Ammon's horn (tissue), 1 donor: ENCODE results near the gene FAM168A.
"Not testable (repeated sequence)": the region's sequence is repeated elsewhere in the genome, so short reads cannot be mapped to it uniquely, and the experiment has no call there.

Experiments
- DNase-seq: peaks from one replicate; pipeline ENCODE4 v3.0.0-alpha.2; 2016; ENCODE audit warnings: low spot score

The FAM168A gene

DNA sequence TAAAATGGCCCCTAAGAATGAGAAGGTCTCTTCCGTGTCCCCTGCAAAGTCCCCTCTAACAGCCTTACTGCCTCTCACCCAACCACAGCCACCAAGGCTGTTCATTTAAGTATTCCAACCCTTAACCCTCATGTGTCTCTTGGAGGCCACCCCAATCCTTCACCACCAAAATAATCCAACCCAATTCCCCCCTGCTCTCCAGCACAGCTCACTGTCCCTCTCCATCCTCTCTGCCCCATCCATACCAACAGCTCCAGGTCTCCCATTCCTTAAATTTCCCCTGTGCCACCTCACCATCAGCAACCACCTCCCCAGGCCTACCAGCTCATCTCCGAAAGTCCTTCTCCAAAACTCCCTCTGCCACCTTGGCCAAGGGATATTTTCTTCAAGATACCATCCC lies 1.4 kb downstream of the FAM168A start:
- DNase-seq: no peak

DNA sequence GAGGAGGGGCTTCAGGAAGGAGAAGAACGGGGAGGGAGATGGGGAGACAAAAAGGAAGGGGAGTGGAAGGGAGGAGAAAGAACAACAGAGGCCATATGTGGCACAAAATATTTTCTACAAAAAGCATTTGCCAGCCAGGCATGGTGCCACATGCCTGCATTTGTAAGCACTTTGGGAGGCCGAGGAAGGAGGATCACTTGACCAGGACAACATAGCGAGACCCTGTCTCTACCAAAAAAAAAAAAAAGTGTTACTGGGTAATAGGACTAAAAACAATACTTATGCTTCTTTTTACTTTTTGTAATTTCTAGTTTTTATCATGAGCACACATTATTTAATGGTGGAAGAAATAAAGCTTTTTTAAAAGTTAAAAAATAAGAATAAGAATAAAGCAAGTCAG lies 5.3 kb downstream of the FAM168A start:
- DNase-seq: no peak

DNA sequence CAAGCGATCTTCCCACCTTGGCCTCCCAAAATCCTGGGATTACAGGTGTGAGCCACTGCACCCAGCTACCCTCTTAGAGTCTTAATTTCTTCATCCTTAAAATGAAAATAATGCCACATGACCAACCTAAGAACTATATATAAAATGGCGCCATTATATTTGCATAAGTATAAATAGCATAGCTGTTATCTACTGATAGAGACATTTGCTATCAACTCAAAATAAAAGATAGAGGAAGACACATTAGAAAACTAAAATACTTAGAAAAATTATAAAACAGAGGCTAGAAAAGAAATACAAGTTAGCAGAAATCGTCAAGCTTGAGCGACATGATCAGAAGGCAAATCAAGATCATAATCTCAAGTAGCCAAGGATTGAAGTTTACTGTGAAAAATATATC lies 6.2 kb downstream of the FAM168A start:
- no peak for DNase-seq

DNA sequence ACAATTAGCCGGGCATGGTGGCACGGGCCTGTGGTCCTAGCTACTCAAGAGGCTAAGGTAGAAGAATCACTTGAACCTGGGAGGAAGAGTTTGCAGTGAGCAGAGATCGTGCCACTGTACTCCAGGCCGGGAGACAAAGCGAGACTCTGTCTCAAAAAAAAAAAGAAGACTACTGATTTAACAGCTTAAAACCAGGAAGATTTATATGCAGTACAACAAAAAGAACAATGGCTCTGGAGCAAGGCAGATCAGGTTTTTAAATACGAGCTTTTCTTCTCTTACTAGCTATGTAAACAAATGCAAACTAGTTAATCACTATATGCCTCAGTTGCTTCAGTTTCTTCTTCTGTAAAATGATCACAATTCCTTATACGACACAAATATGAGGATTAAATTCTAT lies 6.9 kb downstream of the FAM168A start:
- no peak for DNase-seq

DNA sequence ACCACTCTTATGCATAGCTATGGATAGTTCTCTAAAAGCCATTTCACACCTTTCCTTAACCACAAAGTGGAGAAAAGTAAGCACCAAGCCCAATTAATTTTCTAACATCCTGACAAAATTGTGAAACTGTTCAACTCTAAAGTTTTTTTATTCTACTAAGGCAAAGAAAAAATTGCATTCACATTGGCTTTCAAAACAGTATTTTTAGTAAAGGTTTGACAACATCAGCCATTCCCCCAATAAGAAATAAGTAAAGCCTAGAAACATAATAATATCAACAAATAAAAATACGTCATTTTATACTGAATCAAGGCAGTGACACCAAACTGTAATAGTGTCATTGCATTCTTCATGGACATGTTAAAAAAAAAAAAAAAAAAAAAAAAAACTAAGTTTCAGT lies 11.1 kb downstream of the FAM168A start:
- no peak for DNase-seq

DNA sequence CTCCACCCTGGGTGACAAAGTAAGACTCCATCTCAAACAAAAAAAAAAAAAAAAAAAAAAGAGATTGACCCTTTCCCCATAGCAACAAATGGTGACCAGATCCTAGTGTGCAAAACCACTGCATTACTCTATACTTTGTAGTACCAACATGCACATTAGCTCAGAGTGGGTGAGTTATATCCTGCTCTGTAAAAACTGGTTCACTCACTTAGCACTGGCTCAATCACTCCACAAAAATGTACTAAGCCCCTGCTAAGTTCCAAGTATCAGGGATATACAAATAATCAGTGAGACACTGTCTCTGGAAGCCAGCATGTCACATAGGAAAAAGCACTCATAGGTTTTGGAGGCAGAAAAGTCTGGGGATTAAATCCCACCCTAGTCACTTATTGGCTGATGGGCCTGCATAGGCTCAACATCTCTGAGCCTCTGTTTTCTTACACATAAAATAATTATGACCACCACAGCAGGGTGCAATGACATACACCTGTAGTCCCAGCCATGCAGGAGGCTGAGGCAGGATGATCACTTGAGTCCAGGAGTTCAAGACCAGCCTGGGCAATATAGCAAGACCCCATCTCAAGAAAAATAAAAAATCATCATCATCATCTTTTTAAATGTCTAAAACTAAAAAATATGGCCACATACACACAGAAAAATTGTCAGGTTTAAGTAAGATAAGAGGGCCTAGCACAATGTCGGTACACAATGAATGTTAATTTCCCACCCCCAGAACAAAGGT lies 11.9 kb downstream of the FAM168A start:
- DNase-seq: no peak

DNA sequence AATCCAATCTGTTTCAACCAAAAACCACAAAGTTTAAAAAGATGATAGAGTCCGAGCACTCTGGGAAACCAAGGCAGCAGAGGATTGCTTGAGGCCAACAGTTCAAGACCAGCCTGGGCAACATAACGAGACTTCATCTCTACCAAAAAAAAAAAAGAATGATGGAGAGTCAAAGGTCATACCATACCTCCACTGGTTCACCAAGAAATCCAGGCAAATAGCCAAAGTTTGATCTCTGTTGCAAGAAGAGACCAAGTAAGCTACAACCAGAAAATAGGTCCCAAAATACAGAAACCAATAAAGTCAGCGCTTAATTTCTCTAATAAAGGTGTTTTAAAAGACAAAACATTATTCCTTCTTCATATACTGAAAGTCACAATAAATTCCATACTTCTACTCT lies 13.1 kb downstream of the FAM168A start:
- no peak for DNase-seq

DNA sequence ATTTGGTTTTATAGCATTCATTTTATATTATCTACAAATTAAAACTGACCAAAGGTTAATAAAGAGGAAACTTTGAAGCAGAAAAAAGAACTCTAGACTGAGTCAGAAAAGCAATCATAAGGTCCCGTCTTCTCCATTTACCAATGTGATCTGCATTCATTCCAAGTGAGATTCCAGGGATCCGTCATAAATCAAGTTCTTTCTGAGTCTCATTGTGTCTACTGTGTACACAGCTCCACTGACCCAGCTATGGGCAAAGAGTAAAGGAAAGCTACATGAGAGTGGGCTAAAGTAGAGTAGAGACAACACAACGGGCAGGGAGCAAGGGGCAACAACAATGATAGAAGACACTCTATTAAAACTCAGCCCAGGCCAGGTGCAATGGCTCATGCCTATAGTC lies 15.3 kb downstream of the FAM168A start:
- DNase-seq: no peak

DNA sequence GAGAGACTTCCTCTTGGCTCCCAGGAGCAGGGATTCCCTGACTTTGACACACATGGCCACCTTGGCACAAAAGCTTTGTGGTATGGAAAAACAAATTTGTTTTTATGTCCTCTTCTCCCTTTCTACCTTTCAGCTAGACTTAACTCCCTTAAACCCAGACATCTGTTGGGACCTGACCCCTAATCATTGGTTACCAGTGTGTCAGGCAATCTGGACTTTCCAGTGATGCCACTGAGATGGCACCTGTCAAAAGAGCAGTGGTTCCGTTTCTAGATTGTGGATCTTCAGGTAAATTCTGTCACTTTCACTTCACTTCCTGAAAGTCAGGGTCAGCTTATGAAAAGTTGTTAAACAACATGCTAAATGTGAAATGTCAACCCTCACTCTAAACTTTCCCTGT lies 17.2 kb downstream of the FAM168A start:
- DNase-seq: not testable (repeated sequence)

DNA sequence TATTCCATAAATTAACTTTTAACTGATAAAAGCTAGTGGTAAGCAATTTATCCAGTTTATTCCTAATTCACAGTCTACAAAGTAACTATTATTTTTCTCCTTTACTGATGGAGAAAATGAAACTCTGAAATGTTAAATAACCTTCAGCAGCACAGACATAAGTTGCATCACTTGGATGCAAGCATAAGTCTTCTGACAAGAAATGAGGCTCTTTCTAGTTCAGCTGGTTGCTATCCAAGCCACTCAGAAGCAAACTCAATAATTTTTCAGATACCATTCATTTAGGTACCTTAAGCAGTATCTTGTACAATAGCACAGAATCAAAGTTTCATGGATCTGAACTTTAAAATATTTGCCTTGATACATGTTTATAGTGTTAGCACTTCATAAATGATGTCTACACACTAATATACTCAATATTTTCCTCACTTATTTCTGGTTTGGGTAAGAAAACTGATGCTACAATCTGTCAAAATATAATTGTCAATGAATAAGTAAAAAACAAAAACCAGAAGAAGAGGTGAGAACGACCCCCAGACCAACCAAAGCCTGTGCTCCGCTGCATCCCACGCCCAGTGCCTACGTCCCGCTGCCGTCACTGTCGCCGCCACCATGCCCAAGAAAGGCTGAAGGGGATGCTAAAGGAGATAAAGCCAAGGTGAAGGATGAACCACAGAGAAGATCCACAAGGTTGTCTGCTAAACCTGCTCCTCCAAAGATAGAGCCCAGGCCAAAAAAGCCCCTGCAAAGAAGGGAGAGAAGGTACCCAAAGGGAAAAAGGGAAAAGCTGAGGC lies 18.1 kb downstream of the FAM168A start:
- DNase-seq: no peak

DNA sequence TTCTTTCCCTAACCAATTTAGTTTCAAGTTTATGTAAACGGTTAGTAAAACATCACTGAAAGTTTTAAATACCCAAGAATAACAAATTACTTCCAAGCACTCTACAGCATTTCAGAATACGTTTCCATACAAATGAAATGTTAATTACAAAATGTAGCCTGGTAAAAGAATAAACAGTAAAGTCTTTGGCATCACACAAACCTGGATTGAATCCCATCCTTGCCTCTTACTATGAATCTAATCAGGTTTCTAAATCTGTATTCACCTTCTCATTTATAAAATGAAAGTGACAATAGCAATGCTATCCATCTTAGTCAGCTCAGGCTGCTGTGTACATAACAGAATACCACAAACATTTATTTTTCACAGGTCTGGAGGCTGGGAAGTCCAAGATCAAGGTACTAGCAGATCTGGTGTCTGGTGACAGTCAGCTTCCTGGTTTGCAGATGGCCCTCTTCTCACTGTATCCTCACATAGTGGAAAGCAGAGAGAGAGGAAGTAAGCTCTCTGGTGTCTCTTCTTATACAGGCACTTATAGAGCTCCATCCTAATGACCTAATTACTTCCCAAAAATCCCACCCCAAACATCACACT lies 19.2 kb downstream of the FAM168A start:
- no peak for DNase-seq

DNA sequence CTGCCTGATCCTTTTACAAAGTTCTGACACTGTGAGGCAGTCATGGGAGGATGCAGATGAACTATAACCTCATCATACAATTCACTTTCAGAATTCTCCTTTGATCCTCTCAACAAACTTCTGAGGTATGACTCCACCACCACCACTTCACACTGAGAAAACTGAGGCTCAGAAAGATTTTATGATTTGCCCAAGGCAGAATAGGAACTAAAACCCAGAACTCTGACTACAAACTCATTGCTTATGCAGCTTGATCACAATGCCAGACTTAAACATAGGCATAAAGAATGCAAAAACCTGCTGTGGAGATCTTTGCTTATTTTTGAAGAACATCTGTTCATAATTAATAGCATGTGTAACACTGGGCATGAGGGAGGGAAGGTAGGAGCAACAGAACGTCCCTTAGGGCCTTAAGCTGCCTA lies 20.4 kb downstream of the FAM168A start:
- no peak for DNase-seq

DNA sequence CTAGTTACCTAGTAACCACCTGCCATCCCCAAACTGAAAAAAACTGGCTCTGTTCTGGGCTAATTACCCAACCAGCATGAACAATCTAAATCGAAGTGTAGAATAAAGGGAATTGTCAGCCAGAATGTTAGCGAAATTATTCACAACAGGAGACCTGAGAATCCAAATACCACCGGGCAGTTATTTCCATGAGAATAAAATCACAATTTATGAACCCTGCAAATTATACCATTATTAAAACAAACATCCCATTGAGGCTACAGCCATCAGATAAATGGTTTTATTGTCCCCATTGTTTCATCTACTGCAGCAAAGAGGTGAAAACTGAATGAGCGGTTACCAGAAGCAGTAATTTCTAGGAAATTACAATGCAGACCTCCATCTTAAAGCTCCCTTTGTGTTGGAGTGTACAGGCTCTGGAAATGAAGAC lies 21.7 kb downstream of the FAM168A start:
- DNase-seq: peak; percentile 20

DNA sequence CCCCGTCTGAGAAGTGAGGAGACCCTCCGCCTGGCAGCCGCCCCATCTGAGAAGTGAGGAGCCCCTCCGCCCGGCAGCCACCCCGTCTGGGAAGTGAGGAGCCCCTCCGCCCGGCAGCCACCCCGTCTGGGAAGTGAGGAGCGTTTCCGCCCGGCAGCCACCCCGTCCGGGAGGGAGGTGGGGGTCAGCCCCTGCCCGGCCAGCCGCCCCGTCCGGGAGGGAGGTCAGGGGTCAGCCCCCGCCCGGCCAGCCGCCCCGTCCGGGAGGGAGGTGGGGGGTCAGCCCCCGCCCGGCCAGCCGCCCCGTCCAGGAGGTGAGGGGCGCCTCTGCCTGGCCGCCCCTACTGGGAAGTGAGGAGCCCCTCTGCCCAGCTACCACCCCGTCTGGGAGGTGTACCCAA lies 25.9 kb downstream of the FAM168A start:
- not testable (repeated sequence) for DNase-seq

DNA sequence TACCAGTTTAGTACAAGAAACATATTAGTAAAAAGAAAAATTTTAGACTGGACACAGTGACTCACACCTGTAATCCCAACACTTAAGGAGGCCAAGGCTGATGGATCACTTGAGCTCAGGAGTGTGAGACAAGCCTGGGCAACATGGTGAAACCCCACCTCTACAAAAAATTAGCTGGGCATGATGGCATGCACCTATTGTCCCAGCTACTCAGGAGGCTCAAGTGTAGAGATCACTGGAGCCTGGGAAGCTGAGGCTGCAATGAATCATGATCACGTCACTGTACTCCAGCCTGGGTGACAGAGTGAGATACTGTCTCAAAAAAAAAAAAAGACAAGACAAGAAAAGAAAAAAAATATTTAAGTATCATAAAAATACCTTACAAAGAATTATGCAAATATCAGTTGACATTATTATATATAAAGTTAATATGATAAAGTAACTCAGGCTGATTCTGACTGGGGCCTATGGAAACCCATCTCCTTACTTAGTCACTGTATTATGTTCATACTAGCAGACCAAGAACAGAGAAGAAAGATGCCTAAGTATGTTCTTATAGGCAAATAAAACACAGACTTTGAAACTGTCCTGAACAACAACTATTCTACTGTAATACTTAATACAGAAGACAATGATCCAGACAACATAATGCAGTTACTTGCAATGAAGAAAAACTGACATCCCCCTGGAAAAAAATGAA lies 27.3 kb downstream of the FAM168A start:
- no peak for DNase-seq

DNA sequence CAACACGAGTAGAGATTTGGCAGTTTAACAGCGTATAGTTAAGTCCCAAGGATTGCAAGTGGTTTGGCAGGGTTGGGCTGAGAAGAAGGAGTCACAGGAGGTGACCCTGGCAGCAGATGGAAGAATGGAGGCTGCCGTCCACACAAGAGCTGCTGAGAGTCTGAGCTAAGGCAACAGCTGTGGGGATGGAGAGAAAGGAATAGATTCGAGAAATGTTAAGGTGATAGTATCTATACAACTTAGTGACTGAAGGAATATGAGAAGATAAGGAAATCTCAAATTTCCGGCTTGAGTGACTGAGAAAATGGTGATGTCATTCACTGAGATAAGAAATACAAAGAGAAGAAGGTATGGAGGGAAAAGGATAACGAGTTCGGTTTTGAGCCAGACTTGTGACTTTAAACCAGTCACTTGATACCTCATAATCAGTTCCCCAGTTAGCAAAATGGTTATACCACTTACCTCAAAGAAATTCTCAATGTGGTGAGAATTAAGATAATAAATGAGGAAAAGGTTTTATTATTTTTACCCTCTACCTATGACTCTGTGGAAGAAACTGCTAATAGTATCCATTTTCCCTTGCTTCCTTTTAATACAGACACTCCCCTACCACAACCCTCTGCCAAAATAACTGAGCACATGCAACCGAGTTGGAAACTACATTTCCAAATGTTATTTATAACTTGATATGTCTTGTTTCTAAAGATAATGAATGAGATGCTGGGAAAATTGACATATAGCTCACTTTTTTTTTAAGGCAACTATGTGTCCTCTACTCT lies 30.7 kb downstream of the FAM168A start:
- no peak for DNase-seq

DNA sequence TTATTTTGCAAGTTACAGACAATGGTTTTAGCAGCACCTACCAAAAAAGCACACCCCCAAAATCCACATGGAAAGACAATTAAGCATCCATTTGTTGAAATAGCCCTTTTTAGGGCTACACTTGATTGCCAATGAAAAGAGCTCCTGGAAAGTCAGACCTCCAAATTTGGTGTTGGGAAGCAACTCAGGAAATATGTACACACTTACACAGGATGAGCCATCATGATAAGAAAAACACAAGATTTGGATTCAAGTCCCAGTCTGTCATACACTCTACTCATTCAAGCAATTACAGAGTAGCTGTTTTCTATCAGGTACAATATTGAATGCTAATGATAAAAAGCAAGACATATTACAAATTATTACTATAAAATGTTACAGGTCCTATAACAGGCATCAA lies 31.5 kb downstream of the FAM168A start:
- DNase-seq: no peak

DNA sequence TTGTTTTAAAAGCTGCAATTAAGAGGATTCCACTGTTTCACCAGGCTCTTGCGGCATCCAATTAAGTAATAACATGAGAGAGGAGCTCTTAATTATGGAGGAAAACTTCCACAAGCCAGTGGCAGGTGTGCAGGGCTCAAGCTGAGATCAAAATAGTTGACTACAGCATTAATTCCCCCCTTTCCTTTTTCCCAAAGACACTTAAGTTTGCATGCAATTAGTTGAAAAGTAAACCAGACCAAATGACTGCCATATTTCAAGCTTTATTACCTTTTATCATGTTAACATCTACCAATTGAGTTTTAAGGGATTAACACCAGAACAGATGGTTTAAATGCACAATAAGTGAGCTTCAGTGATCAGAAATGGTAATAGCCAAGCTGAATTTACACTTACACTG lies 32.1 kb downstream of the FAM168A start:
- no peak for DNase-seq

DNA sequence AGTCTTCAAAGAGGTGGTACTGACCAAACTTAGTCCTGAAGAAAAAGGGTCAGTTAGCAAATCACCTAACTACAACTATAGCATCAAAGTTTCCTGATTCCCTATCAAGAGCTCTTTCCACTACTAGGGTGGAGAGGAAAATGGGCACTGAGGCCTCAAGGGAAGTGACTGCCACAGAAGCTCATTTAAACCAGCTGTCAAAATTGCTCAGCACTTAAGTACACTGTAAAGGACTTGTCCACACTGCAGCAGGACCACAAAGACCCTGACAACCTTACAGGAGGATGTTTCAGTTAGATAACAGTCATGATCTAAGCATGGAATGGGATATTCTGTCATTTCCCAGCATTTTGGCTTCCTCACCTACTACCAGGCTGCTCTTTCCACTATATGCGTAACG lies 33.0 kb downstream of the FAM168A start:
- DNase-seq: no peak

DNA sequence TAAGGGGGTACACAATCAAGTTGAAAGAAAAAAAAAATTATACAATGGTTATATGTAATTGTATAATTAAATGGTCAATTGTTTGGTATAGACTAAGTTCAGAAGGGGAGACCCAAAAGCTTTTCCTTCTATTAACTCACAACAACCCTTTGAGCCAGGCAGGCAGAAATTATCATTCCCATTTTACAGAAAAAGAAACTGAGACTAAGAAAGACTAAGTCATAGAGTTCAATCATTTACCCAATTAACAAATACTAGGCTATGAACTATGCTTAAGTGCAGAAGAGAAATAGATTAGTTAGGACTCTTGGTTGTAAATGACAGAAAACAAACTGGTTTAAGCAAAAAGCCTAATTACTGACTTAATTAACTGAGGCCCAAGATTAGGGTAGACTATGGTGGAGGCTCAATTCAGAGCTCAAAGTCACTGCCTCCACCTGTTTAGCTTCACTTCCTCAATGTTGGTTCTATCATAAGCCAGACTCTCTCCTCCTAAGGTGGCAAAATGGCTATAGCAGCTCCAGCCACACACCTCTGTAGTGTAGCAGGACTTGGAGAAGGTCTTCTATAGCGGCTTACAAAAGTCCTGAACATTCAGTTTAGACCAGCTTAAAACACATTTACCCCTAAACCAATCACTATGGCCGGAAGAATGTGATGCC lies 34.2 kb downstream of the FAM168A start:
- DNase-seq: no peak

DNA sequence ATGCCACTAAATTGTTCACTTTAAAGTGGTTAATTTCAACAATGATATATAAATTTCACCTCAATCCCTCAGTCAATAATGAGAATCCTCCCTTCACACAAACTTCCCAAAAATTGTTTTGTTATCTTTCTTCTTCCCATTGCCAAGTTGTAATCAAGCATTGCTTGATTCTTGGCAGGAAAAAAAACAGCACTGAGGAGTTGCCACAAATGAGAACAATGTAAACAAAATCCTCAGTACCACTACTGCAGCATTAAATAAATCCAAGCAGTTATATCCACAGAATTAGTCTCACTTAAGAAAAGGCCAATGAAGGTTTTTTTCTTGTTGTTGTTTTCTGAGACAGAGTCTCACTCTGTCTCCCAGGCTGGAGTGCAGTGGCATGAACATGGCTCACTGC lies 38.2 kb downstream of the FAM168A start:
- no peak for DNase-seq
